Trophoblast cell (in vitro differentiated cells and primary cell): ENCODE measurements around the gene RPAP3.

Source experiments
- DNase-seq, 2 donors: peaks; one replicate each; pipeline ENCODE4 v3.0.0-alpha.2; 2016
- H2AFZ ChIP-seq: 2 replicates; pipeline ENCODE4 v1.6.1; 2013; ENCODE audit warnings: low read length, moderate library complexity, mild to moderate bottlenecking; ENCODE audit not compliant: insufficient read depth, poor library complexity
- H2AK5ac ChIP-seq: 2 replicates; pipeline ENCODE4 v1.6.1; 2013; ENCODE audit warnings: mild to moderate bottlenecking, low read length
- H2BK120ac ChIP-seq: 2 replicates; pipeline ENCODE4 v1.6.1; 2013; ENCODE audit warnings: low read length, mild to moderate bottlenecking, moderate library complexity; ENCODE audit not compliant: insufficient read depth, poor library complexity
- H2BK12ac ChIP-seq: 2 replicates; pipeline ENCODE4 v1.6.1; 2013; ENCODE audit warnings: mild to moderate bottlenecking, low read length, moderate library complexity
- H2BK5ac ChIP-seq: 2 replicates; pipeline ENCODE4 v1.6.1; 2013; ENCODE audit warnings: low read length, low read depth, moderate library complexity, mild to moderate bottlenecking; ENCODE audit not compliant: poor library complexity
- H3K14ac ChIP-seq: 2 replicates; pipeline ENCODE4 v1.6.1; 2013; ENCODE audit warnings: mild to moderate bottlenecking, low read length
- H3K18ac ChIP-seq: 2 replicates; pipeline ENCODE4 v1.6.1; 2013; ENCODE audit warnings: mild to moderate bottlenecking, low read length
- H3K23ac ChIP-seq: 2 replicates; pipeline ENCODE4 v1.6.1; 2013; ENCODE audit warnings: low read length
- H3K27ac ChIP-seq: 2 replicates; pipeline ENCODE4 v1.5.1; 2013; ENCODE audit warnings: low read depth, mild to moderate bottlenecking, inconsistent platforms, low read length, moderate library complexity
- H3K27me3 ChIP-seq: 2 replicates; pipeline ENCODE4 v1.6.1; 2013; ENCODE audit warnings: inconsistent platforms, mild to moderate bottlenecking, low read length, moderate library complexity; ENCODE audit not compliant: insufficient read depth
- H3K36me3 ChIP-seq, 2 experiments: 1 replicate in 1 of 2; 2 replicates in 1 of 2; pipeline ENCODE4 v1.6.1; 2013; ENCODE audit warnings: low read length in 2 of 2, mild to moderate bottlenecking in 2 of 2, moderate library complexity in 1 of 2; ENCODE audit not compliant: insufficient read depth in 2 of 2, control insufficient read depth in 1 of 2
- H3K4ac ChIP-seq: 2 replicates; pipeline ENCODE4 v1.6.1; 2013; ENCODE audit warnings: low read depth, mild to moderate bottlenecking, low read length, moderate library complexity
- H3K4me1 ChIP-seq, 2 experiments: 1 replicate in 1 of 2; 2 replicates in 1 of 2; pipeline ENCODE4 v1.6.1; 2013; ENCODE audit warnings: low read length in 2 of 2, mild to moderate bottlenecking in 2 of 2, moderate library complexity in 1 of 2; ENCODE audit not compliant: insufficient read depth in 2 of 2, control insufficient read depth in 1 of 2
- H3K4me2 ChIP-seq: 2 replicates; pipeline ENCODE4 v1.6.1; 2013; ENCODE audit warnings: inconsistent platforms, mild to moderate bottlenecking, low read length, moderate library complexity
- H3K4me3 ChIP-seq: 2 replicates; pipeline ENCODE4 v1.5.1; 2013; ENCODE audit warnings: mild to moderate bottlenecking, low read depth, low read length, inconsistent platforms
- H3K79me1 ChIP-seq: one replicate; pipeline ENCODE4 v1.6.1; 2013; ENCODE audit warnings: low read length
- H3K79me2 ChIP-seq: 2 replicates; pipeline ENCODE4 v1.6.1; 2013; ENCODE audit warnings: low read length, mild to moderate bottlenecking; ENCODE audit not compliant: control insufficient read depth, insufficient read depth, poor library complexity
- H3K9ac ChIP-seq: 2 replicates; pipeline ENCODE4 v1.6.1; 2013; ENCODE audit warnings: mild to moderate bottlenecking, low read length
- H3K9me3 ChIP-seq: 2 replicates; pipeline ENCODE4 v1.6.1; 2013; ENCODE audit warnings: low read depth, mild to moderate bottlenecking, control low read depth, inconsistent platforms, low read length; ENCODE audit not compliant: insufficient read depth
- H4K12ac ChIP-seq: 2 replicates; pipeline ENCODE4 v1.6.1; 2013; ENCODE audit warnings: low read depth, mild to moderate bottlenecking, low read length, moderate library complexity
- H4K8ac ChIP-seq: 2 replicates; pipeline ENCODE4 v1.6.1; 2013; ENCODE audit warnings: low read depth, mild to moderate bottlenecking, low read length, moderate library complexity
- H4K91ac ChIP-seq: one replicate; pipeline ENCODE4 v1.6.1; 2013; ENCODE audit warnings: low read depth, mild to moderate bottlenecking, low read length, moderate library complexity
- WGBS: extraction: QIAGEN DNeasy Blood & Tissue Kit; methylation state at CpG from one replicate; pipeline ENCODE4 v1.1.7; 2013; ENCODE audit warnings: missing lambda C conversion rate; ENCODE audit not compliant: insufficient read length, insufficient coverage; ENCODE audit errors: extremely low coverage; 5-methylcytosine and 5-hydroxymethylcytosine counted together

RPAP3 gene

GRCh38 chr12:47750916-47751470 lies 45.2 kb upstream of the RPAP3 start:
- Histone ChIP-seq H4K8ac (no peak overlapping the region), H3K14ac (no peak overlapping the region), H3K79me2 (no peaks in the 10 kb centered on the region), H2BK120ac (no peak overlapping the region), H4K91ac (no peak overlapping the region), H3K36me3 (no peaks in the 10 kb centered on the region), H3K4ac (no peak overlapping the region), H3K4me2 (no peak overlapping the region), H3K27ac (no peak overlapping the region), H2BK12ac (no peak overlapping the region), H3K79me1 (peaks cover 6% of the 10 kb centered on the region), H3K9ac (no peak overlapping the region), H4K12ac (no peak overlapping the region), H2BK5ac (no peak overlapping the region), H2AFZ (no peak overlapping the region), H3K4me3 (no peak overlapping the region), H3K9me3 (peaks cover 1% of the 10 kb centered on the region), H3K4me1 (peaks cover 21 to 27% of the 10 kb centered on the region in 2 experiments), H3K23ac (no peak overlapping the region), H2AK5ac (no peak overlapping the region), H3K18ac (no peak overlapping the region), H3K27me3 (no peaks in the 10 kb centered on the region)
- no peak for DNase-seq
- no CpG with 5 or more reads among the region's 19 CpGs for WGBS

DNA sequence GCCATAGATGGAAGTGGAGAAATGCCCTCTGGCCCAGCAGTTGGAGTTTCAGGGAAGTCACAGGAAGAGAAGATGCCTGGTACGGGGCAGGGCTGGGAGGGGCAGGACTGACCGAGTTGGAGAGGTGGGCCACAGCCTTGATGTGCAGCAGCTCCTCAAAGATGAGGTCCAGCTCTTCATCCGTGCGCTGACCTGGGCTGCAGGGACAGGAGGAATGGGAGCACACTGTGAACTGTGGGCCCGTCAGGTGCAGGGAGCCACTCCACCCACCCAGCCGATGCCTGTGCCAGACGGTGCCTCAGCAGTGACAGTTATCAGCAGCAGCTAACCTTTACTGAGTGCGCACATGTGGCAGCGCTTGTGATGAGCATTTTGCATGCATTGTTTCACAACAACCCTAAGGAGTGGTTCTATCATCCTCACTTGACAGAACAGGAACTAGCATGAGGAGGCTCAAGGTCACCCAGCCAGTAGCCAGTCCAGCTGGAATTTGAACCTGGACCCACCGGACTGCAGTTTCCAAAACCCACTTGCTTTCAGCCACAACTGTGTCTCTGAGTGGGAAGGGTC lies 44.5 kb upstream of the RPAP3 start:
- Histone ChIP-seq H2BK5ac (no peak overlapping the region), H3K27ac (no peak overlapping the region), H4K12ac (no peak overlapping the region), H3K18ac (no peak overlapping the region), H3K4me2 (no peak overlapping the region), H3K27me3 (no peaks in the 10 kb centered on the region), H3K4me3 (no peak overlapping the region), H3K23ac (no peak overlapping the region), H3K9ac (no peak overlapping the region), H3K4me1 (peaks cover 16 to 20% of the 10 kb centered on the region in 2 experiments), H3K79me1 (peaks cover 6% of the 10 kb centered on the region), H3K9me3 (peaks cover 1% of the 10 kb centered on the region), H3K14ac (no peak overlapping the region), H2AFZ (no peak overlapping the region), H2AK5ac (no peak overlapping the region), H4K8ac (no peak overlapping the region), H2BK120ac (no peak overlapping the region), H3K79me2 (no peaks in the 10 kb centered on the region), H2BK12ac (no peak overlapping the region), H3K36me3 (no peaks in the 10 kb centered on the region), H3K4ac (no peak overlapping the region), H4K91ac (no peak overlapping the region)
- no CpG with 5 or more reads among the region's 10 CpGs for WGBS
- no peak for DNase-seq

DNA sequence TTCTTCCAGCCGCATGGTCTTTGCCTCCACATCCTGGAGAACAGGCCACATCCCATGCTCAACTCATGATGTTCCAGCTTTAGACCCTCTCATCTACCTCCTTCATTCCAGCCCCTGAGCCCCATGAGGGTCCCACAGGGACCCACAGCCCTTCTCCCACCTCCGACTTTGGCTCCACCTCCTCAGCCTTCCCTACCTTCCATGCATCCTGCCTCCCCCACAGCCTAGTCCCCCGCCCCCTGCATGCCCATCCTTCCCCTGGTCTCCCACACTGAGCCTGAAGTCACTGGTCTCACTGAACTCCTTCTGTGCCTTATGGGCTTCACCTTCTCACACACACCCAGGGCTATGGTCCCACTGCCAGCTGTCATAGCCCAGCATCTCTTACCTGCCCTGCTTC lies 43.1 kb upstream of the RPAP3 start:
- Histone ChIP-seq H3K9me3 (peaks cover 1% of the 10 kb centered on the region), H3K36me3 (no peaks in the 10 kb centered on the region), H3K18ac (no peak overlapping the region), H4K91ac (no peak overlapping the region), H2AFZ (no peak overlapping the region), H3K27me3 (no peaks in the 10 kb centered on the region), H2BK120ac (no peak overlapping the region), H3K27ac (no peak overlapping the region), H3K23ac (no peak overlapping the region), H2BK5ac (no peak overlapping the region), H2BK12ac (no peak overlapping the region), H3K79me1 (peaks cover 6% of the 10 kb centered on the region), H3K4ac (no peak overlapping the region), H2AK5ac (no peak overlapping the region), H3K4me3 (no peak overlapping the region), H3K79me2 (no peaks in the 10 kb centered on the region), H3K4me1 (peaks cover 7 to 9% of the 10 kb centered on the region in 2 experiments), H4K12ac (no peak overlapping the region), H3K9ac (no peak overlapping the region), H3K4me2 (no peak overlapping the region), H4K8ac (no peak overlapping the region), H3K14ac (no peak overlapping the region)
- DNase-seq, result no peak
- WGBS, result no CpG with 5 or more reads among the region's 3 CpGs

DNA sequence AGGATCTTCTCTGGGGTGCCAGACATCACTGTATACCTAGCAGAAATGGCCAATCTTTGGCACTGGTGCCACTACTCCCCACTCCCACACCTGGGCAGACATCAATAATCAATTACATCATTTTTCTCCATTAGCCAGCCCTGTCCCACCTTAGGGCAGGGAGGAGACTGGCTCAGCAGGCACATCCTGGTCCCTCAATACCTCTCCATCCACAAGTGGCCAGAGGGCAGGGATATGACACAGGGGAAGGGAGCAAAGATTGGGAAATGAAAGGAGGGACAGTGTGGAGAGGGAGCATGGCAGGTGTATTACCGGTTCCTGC lies 42.6 kb upstream of the RPAP3 start:
- no peak overlapping the region for H3K4me3 ChIP-seq
- H3K4me2 ChIP-seq, result no peak overlapping the region
- H3K14ac ChIP-seq, result no peak overlapping the region
- H2BK12ac ChIP-seq, result no peak overlapping the region
- no peak overlapping the region for H3K4ac ChIP-seq
- no peak overlapping the region for H2AFZ ChIP-seq
- H4K12ac ChIP-seq, result no peak overlapping the region
- no peak overlapping the region for H3K18ac ChIP-seq
- H3K4me1 ChIP-seq, result peaks cover 4 to 5% of the 10 kb centered on the region in 2 experiments
- DNase-seq, result no peak
- H3K23ac ChIP-seq, result no peak overlapping the region
- no peaks in the 10 kb centered on the region for H3K79me2 ChIP-seq
- no peak overlapping the region for H2AK5ac ChIP-seq
- H3K27me3 ChIP-seq, result no peaks in the 10 kb centered on the region
- peaks cover 3% of the 10 kb centered on the region for H3K79me1 ChIP-seq
- no peak overlapping the region for H4K8ac ChIP-seq
- no CpG with 5 or more reads among the region's 1 CpG for WGBS
- no peak overlapping the region for H3K27ac ChIP-seq
- H2BK5ac ChIP-seq, result no peak overlapping the region
- no peak overlapping the region for H2BK120ac ChIP-seq
- no peak overlapping the region for H3K9ac ChIP-seq
- H4K91ac ChIP-seq, result no peak overlapping the region
- no peaks in the 10 kb centered on the region for H3K36me3 ChIP-seq
- peaks cover 4% of the 10 kb centered on the region for H3K9me3 ChIP-seq
